NAMALWA (cell line): Measurements from ENCODE around the gene PSG4.
A peak's percentile ranks its signal among the peaks of the same experiment; 100 is the strongest.
"Not testable (repeated sequence)": the region's sequence is repeated elsewhere in the genome, so short reads cannot be mapped to it uniquely, and the experiment has no call there.

ENCODE experiments used
- DNase-seq: peaks from one replicate; pipeline ENCODE4 v3.0.0-alpha.2; 2015; ENCODE audit warnings: low spot score

The PSG4 gene

DNA sequence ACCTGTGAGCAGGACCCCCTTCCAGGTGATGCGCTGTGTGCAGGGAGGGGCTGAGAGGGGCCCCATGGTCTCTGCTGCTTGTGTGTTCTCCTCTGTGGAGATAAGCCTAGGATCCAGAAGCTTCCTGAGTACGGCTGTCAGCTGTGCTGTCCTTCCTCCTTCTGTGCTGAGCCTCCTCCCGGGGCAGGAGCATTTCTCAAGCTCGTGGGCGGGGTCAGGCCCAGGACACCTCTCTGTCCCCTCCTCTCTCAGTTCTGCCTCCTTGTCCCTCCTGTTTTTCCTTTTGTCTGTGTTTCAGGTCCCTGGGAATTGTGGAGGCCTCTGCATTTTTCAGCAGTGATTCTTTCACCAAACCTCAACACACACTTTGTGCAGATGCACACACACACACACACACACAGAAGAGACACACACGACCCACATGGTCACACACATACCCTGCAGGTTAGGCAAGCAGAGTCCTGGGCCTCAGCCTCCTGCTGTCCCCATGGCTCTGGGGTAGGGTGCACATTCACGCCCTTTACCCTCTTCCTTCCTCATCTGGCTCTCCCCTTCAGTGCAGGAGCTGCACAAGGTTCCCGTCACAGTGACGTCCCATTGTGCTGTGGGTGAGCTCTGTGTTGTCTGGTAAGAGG, at the start of gene PSG4:
Gene PSG4 (minus strand): TSS at position 168 of the 635 bp plus-strand sequence. CDS start 102 bp downstream, at position 66.
- DNase-seq, result not testable (repeated sequence)

DNA sequence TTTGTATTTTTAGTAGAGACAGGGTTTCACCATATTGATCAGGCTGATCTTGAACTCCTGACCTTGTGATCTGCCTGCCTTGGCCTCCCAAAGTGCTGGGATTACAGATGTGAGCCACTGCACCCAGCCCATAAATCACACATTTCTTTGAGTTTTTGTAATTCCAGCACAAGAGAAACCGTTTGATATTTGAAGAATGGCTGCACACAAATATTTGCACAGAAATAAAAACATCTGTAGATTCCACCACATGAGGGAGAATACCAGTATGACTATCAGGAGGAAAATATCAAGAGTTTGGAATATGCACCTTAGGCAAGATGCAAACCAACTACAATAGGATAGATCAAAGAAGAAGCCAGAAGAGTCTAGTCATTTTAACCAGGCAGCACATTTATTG, 46.0 kb upstream of the PSG4 start:
- not testable (repeated sequence) for DNase-seq

DNA sequence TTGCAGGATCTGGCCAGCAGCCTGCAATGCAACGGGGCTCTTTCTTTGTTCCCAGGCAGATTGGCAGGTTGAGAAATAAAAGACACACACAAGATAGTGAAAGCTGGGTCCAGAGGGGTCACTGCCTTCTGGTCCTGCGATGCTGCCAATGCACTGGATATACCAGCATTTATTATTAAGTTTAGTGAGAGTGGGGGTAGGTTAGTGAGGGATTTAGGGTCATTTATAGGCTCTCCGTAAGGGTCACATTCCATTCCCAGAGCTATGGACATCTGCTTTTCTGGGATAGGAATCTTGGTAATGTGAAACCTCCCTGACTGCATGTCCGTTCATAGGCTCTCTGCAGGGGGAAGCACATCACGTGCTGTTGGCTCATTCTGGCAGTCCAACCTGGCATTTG, 44.9 kb upstream of the PSG4 start:
- DNase-seq, result not testable (repeated sequence)

DNA sequence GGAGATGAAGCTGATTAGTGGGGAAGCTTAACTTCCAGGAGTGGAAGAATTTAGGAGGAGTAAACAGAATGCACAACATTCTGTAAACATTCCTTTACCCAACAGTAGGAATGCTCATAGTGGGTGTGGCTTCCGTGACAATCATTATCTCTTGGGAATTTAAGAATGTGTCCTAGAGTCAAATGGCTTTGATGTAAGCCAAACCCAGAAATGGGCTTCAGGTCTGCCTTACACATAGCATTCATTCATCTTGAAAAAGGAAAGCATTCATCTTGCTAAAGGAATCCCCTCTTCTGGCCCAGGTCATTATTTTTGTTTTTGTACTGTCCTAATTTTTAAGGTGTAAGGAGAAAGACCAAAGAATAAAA, 43.2 kb upstream of the PSG4 start:
- not testable (repeated sequence) for DNase-seq

DNA sequence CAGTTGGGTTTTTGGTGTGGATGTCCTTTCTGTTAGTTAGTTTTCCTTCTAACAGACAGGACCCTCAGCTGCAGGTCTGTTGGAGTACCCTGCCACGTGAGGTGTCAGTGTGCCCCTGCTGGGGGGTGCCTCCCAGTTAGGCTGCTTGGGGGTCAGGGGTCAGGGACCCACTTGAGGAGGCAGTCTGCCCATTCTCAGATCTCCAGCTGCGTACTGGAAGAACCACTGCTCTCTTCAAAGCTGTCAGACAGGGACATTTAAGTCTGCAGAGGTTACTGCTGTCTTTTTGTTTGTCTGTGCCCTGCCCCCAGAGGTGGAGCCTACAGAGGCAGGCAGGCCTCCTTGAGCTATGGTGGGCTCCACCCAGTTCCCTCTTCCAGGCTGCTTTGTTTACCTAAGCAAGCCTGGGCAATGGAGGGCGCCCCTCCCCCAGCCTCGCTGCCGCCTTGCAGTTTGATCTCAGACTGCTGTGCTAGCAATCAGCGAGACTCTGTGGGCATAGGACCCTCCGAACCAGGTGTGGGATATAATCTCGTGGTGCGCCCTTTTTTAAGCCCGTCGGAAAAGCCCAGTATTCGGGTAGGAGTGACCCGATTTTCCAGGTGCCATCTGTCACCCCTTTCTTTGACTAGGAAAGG, 41.9 kb upstream of the PSG4 start:
- DNase-seq, result not testable (repeated sequence)

DNA sequence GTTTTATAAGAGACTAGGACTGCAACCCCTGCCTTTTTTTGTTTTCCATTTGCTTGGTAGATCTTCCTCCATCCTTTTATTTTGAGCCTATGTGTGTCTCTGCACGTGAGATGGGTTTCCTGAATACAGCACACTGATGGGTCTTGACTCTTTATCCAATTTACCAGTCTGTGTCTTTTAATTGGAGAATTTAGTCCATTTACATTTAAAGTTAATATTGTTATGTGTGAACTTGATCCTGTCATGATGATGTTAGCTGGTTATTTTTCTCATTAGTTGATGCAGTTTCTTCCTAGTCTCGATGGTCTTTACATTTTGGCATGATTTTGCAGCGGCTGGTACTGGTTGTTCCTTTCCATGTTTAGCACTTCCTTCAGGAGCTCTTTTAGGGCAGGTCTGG, 40.4 kb upstream of the PSG4 start:
- not testable (repeated sequence) for DNase-seq

DNA sequence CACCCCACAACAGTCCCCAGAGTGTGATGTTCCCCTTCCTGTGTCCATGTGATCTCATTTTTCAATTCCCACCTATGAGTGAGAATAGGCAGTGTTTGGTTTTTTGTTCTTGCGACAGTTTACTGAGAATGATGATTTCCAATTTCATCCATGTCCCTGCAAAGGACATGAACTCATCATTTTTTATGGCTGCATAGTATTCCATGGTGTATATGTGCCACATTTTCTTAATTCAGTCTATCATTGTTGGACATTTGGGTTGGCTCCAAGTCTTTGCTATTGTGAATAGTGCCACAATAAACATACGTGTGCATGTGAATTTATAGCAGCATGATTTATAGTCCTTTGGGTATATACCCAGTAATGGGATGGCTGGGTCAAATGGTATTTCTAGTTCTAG, 36.8 kb upstream of the PSG4 start:
- DNase-seq, result not testable (repeated sequence)

DNA sequence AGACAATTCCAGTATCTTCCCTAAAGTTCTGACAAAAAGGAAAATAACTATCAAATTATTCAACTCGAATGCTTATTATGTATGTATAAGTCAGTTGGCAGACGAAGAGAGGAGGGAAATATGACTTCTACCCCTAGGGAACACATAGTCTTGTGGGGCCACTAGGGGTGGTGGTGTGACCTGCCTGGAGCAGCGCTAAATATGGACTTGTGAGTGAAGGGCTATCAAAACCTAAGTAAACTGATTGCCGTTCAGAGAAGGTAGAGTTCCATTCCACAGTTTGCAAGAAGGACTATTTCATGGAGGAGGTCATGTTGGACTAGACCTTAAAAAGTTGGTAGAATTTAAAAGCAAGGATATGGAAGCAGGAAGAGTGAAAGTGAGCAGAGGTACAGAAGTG, 32.8 kb upstream of the PSG4 start:
- peak; percentile 3 for DNase-seq

DNA sequence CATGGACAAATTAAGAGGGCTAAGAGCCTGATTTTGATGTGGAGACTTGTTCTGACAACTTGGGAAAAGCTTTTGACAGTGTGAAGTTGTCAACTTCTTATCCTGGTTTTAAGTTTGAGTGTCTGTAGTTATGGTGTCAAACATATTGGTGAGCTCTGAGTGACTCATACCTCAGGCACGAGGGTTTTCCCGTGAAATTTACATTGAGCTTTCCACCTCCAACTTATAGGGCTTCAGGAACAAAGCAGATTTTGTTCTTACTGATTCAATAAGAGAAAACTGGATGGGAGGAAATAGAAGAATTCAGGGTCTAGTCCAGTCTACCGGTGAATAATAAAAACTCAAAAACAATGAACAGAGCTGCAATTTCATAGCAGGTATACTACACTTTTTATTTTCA, 30.2 kb upstream of the PSG4 start:
- not testable (repeated sequence) for DNase-seq

DNA sequence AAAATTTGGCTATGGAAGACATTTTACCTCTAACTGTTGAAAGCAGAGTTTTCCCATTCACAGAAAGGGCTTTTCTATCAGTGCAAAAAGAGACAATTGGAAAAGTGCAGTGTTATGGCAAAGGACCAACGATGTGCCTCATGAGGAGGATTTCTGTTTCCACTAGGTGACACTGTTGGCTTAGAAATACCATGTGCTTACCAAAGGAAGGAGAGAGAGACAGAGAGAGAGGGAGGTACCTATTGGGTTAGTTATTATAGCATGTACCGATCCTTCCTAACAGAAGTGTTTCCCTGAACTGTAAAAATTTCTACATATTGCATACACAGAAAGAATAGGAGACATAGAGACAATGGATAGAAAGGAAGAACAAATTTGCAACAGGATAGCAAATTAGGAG, 23.9 kb upstream of the PSG4 start:
- peak; percentile 24 for DNase-seq

DNA sequence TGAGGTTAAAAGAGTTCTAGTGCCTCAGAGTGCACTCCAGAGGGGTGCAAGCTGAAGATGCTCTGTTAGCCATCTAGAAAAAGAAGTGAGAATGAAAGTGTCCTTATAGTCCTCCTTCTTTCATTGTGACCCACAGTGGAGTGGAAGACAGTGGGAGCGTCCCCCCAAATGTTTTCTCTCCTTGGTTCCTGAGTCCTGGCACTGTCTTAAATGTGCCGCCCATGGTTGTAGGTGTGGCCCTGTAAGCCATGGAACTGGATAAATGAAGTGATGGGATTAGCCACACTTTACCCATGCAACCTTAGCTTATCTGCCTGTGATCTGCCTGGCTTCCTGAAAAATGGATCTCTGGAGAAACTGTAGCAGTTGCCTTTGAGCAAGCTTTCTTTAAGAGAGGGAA, 23.3 kb upstream of the PSG4 start:
- DNase-seq, result peak; percentile 6

DNA sequence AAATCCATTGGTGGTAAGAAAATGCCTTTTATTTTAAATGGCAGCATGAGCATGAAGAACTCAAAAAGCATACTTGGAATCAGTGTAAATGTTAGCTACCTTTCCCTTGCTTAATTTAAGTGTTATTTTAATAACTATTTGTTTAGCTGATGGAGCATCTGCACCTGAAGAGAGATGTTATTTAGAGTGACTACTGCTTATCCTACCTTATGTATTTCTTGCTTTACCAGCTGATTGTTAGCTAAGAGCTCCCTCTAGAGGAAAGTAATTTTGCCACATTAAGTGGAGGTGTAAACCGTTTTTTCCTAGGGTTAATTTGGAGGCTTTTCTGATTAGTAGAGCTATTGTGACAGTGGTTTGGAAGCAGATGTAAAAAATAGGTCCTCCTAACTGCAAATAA, 21.5 kb upstream of the PSG4 start:
- not testable (repeated sequence) for DNase-seq

DNA sequence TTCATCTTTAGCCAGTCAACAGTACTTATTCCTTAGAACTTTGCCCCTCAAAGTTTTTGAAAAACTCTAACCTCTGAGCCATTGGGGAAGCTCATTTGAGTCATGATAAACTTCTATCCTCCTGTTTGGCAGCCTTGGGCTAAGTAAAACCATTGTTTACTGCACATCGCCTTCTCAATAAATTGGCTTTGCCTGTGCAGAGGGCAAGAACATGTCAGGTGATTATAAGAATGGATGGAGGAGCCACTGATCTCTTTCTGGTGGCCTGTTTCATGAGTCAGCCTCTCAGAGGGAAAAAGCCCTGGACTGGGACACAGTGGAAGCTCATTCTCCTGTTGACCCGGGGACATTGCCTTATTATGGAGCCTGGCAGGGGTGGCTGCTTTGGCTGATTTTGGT, 19.4 kb upstream of the PSG4 start:
- DNase-seq, result no peak

DNA sequence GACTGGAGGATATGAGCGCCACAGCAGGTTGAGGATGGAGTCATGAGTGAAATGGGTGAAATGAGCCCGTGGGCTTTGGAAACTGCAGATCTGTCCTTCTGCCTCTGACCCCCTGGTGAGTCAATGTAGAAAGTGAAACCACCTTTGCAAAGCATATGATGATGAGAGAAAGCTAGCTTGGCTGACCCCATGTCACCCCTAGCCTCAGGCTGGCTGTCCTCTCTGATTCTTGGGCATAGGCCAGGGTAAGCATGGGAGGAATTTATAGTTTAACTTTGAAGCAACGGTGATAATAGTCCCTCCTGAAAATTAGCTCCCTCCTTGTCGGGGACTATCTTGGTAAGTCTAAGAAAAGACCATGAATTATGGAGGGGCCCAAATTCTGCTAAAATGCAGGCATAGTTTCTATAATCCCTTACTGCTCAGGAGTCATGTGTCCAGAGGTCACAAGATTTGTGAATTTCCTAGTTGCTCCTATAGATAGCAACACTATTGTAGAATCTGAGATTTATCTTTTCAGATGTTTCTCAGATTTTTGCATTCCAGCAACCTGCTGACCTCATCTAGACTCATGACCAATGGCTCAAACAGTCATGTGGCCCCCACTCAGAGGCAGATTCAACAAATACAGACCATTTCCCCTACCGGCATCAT, 18.9 kb upstream of the PSG4 start:
- not testable (repeated sequence) for DNase-seq

DNA sequence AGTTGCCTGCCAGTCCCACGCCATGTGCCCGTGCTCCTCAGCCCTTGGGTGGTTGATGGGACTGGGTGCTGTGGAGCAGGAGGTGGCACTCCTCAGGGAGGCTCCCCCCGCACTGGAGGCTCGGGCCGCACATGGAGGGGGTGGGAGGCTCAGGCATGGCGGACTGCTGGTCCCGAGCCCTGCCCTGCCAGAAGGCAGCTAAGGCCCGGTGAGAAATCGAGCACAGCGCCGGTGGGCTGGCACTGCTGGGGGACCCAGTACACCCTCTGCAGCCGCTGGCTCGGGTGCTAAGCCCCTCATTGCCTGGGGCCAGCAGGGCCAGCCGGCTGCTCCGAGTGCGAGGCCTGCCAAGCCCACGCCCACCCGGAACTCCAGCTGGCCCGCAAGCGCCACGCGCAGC, 16.5 kb upstream of the PSG4 start:
- DNase-seq, result not testable (repeated sequence)

DNA sequence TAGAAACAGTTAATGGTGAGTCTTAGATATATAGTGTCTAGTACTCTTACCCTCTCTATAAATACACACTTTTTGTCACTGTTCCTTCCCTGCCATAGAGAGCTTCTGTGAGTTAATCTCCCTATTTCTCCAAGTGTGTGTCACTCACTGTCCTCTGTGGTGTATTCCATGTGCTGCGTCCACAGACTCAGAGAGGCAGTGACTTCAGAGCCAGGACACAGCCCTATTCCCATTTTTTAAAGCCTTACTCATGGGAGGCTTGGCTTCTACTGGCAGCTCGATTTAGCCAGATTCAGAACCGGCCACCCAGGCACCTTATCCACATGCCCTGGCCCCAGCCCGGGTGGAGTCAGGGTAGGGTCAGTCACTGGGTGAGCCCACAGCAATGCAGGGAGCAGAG, 13.7 kb upstream of the PSG4 start:
- not testable (repeated sequence) for DNase-seq

DNA sequence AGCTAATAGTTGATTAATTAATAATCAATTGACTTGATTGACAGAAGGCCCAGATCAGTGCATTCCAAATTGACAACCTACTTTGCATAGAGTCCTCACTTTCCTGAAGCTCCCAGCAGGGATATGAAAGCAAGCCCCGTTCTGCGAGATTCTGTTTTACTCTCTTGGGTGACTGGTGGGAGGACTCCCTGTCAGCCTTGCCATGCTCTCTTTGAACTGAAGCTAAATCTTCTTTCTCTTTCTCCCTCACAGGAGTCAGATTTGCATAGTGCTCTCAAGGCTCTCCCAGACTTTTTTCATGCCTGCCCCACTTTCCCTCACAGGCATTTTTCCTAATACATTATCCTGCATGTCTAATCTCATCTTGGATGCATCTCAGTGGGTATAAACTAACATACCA, 10.4 kb upstream of the PSG4 start:
- DNase-seq, result not testable (repeated sequence)

DNA sequence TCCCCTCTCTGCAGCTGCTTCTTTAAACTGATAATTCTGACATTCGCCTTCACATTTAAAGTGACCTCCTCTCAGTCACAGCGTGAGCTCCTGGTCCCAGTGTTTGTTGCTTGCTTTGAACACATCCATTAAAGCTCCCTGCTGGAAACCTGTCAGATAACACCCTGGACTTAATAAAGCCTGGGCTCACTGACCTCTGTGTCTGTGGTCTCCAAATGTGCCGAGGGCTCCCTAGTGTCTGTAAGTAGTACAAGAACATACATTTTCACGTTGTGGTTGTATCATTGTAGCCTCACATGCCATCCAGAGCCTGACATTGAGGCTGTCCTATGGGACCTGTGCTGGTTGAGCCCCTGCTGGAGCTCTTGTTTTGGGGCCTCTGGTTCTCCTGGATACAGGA, 2.6 kb upstream of the PSG4 start:
- no peak for DNase-seq

DNA sequence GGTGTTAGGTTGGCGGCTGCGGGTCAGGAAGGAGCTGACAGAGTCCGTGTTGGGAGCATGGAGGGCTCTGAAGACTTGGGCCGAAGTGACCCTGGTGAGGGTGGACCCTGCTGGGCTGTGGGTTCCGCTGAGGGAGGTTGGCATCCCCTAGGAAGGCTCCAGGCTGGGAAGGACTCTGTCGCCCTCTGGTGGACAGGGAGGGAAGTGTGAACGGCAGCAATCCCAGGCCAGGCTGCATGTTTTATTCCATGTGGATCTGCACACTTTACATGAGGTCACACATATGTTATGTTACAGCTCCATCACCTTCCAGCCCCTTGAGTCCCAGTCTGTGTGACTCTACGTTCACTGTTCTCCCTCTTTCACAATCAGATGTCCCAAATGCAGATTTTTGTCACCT, 1.7 kb upstream of the PSG4 start:
- DNase-seq, result not testable (repeated sequence)

DNA sequence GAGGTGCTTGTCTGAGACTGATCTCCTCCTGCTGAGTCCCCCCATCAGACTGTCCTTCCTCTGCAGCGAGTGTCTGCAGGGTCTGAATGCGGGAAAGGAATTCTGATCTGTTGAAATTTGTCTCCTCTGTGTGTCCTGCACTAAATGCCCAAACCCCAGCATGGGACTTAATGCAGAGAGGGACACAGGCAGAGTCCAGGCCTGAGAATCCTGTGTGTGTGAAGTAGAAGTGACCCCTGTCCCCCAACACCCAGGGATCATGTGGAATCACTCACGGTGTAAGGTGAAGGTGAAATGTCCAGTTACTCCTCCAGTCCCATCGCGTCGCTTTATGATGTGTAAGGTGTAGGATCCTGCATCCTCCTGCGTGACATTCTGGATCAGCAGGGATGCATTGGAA, 1.8 kb downstream of the PSG4 start:
- DNase-seq, result not testable (repeated sequence)

DNA sequence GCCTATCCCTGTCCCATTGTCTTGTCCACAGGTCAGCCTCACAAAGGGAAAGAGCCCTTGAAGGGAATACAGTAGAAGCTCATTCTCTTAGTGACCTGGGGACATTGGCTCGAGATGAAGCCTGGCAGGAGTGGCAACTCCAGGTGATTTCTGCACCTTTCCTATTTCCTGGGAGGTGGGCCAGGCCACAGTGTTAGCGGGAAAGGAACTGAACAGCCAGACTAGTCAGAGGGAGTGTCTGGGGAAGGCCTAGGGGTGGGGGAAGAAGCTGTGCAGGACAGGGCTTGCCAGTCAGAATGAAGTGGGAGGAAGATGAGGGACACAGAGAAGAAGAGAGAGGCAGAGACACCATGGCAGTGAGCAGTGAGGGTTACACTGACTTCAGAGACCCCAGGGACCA, 3.5 kb downstream of the PSG4 start:
- DNase-seq, result not testable (repeated sequence)

DNA sequence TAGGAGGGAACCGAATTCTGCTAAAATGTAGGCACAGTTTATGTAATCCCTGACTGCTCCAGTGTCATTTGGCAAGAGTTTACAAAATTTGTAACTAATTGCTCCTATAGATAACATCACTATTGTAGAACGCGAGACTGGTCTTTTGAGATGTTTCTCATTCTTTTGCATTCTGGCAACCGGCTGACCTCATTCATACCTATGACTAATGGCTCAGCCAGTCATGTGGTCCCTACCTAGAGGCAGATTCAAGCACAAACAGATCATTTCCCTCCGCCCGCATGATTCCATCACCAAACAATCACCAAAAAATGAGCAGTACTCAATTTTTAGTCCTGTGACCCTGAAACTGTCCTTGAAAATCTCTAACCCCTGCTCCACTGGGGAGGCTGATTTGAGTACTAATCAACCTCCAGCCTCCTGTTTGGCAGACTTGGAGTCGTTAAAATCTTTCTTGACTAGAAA, 4.1 kb downstream of the PSG4 start:
- DNase-seq, result not testable (repeated sequence)

DNA sequence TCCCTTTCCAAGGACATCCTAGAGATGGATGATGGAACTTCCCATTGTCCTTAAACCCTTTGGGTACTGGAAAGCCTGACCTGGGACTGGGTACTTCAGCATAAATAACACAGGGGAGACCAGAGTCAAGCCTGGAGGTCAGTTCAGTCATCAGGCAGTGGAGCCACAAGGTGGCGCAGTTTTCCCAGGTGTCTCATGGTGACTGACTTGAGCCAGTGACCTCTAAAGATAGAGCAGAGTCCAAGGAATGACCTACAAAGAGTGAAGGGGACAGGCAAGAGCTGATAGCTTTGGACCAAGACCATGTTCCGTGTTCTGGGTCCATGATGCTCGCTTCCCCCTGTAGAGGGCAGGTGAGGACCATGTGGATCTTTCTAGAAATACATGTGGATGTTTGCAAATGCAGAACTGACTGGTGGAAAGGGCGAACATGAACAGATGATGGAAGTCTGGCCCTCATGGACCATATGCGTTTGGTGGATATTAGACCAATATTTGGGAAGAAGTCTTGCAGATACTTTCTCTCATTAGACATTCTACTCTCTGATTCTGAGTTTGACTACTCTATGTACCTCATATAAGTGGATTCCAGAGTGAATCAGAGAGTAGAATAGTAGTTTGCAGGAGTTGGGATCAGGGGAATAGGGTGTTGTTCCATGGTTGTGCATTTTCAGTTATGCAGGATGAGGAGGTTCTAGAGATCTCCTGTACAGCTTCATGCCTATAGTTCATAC, 6.6 kb downstream of the PSG4 start:
- not testable (repeated sequence) for DNase-seq
